ENCODE results near the gene UBE2U. TPM values are rescaled to one million over a fixed set of nuclear protein-coding genes. Genes with fewer than 3 reads are reported as not detected.
"Not testable (repeated sequence)": the region's sequence is repeated elsewhere in the genome, so short reads cannot be mapped to it uniquely, and the experiment has no call there.

The UBE2U gene
- total and polyA plus RNA-seq, 2 of the 8 experiments (the other 6 are each of a cell fraction or from before 2014, with no cell fraction given): not detected

DNA sequence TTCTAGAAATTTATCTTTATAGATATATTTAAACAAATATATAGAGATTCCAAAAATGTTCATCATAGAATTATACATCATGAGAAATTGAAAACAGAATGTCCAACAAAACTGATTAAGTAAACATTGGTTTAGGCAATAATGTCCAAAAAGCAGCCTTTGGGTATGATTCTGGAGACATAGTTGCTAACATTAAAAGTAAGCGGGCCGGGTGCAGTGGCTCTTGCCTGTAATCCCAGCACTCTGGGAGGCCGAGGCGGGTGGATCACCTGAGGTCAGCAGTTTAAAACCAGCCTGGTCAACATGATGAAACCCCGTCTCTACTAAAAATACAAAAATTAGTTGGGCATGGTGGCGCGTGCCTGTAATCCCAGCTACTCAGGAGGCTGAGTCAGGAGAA is 20.8 kb downstream of the UBE2U start:
- H3K23ac ChIP-seq (ENCODE audit: insufficient read length); H3K27ac ChIP-seq (ENCODE audit: low read depth, low read length); POLR2A ChIA-PET (ENCODE audit: partially characterized antibody); H2BK15ac ChIP-seq (ENCODE audit: low read length); H3K27me3 ChIP-seq (replicated peaks in 1 of 4; ENCODE audit: control insufficient read depth in 3 of 4, extremely low read depth in 1 of 4, insufficient read depth in 3 of 4, low read length in 3 of 4); H4K5ac ChIP-seq (ENCODE audit: insufficient read length, low read depth, low read length); H4K20me1 ChIP-seq (replicated peaks in 1 of 2; ENCODE audit: control insufficient read depth in 1 of 2, insufficient read depth in 2 of 2, low read length in 2 of 2); H3K4me1 ChIP-seq (replicated peaks in 1 of 4; ENCODE audit: control insufficient read depth in 3 of 4, insufficient read depth in 4 of 4, low read length in 3 of 4); FAIRE-seq; H4K91ac ChIP-seq (replicated peaks; ENCODE audit: insufficient read length, low read length); H2BK120ac ChIP-seq (replicated peaks; ENCODE audit: low read depth, low read length); H3K18ac ChIP-seq (ENCODE audit: extremely low read depth, low read length); H3K14ac ChIP-seq (ENCODE audit: insufficient read length); H2AK5ac ChIP-seq (ENCODE audit: low read depth, low read length); H2BK5ac ChIP-seq (ENCODE audit: low read depth, low read length); H2AFZ ChIP-seq (ENCODE audit: low read length); H3K4me2 ChIP-seq (ENCODE audit: insufficient read depth in 1 of 2, low read depth in 2 of 2, low read length in 2 of 2); H3K9ac ChIP-seq (replicated peaks in 1 of 4; ENCODE audit: extremely low read depth in 1 of 4, low read depth in 3 of 4, low read length in 3 of 4); H3K79me1 ChIP-seq (ENCODE audit: low read depth, low read length); CTCF ChIA-PET (ENCODE audit: partially characterized antibody); H3K56ac ChIP-seq (replicated peaks; ENCODE audit: insufficient read length, low read depth, low read length); H3K4me3 ChIP-seq (ENCODE audit: extremely low read depth in 1 of 4, insufficient read depth in 2 of 4, low read depth in 3 of 4, low read length in 4 of 4); H3K9me3 ChIP-seq (ENCODE audit: insufficient read depth in 2 of 2, low read depth in 1 of 2, low read length in 1 of 2); H3K23me2 ChIP-seq (ENCODE audit: low read depth, low read length); H2BK20ac ChIP-seq (ENCODE audit: low read length); DNase-seq (ENCODE audit: low read depth in 1 of 2, low spot score in 2 of 2); H3K79me2 ChIP-seq (ENCODE audit: control insufficient read depth in 1 of 2, insufficient read depth in 2 of 2, low read length in 2 of 2); H2BK12ac ChIP-seq (ENCODE audit: low read depth, low read length); H4K8ac ChIP-seq (ENCODE audit: extremely low read depth, insufficient read depth, low read length); H3K36me3 ChIP-seq (ENCODE audit: control insufficient read depth in 2 of 4, insufficient read depth in 4 of 4, low read length in 3 of 4); H3K4ac ChIP-seq (replicated peaks; ENCODE audit: insufficient read length, low read depth, low read length): not testable (repeated sequence)
- WGBS, 2 experiments (ENCODE audit: extremely low coverage in 1 of 2, insufficient coverage in 1 of 2, insufficient read length in 1 of 2, insufficient replicate concordance in 2 of 2, low coverage in 1 of 2, low lambda C conversion rate in 2 of 2, missing lambda C conversion rate in 1 of 2): 95% methylated on average over 7 of the region's 7 CpGs; no CpG with 5 or more reads in 1 of the 2 experiments
